Activated T-helper 2 cell treated with anti-CD3 and anti-CD28 coated beads, Interferon-gamma antibody, Interleukin-2, Interleukin-4, amounts not matched to agents 10 μg/mL and 5 μg/mL and 100 μg/mL, durations not matched to agents 14 hours and 24 hours and 36 hours (primary cell): ENCODE results near the gene ARL3. TPM values are rescaled to one million over a fixed set of nuclear protein-coding genes. Genes with fewer than 3 reads are reported as not detected.
"Not testable (repeated sequence)": the region's sequence is repeated elsewhere in the genome, so short reads cannot be mapped to it uniquely, and the experiment has no call there.

Source experiments
- DNase-seq: peaks from one replicate; pipeline ENCODE4 v3.0.0; 2021; ENCODE audit warnings: low spot score
- H3K27ac Mint-ChIP-seq: one replicate; pipeline ENCODE4 v1.8.0; 2021; ENCODE audit warnings: mixed read lengths
- H3K27me3 Mint-ChIP-seq: one replicate; pipeline ENCODE4 v1.8.0; 2021; ENCODE audit warnings: low read depth, mixed read lengths
- H3K36me3 Mint-ChIP-seq: one replicate; pipeline ENCODE4 v1.8.0; 2021; ENCODE audit warnings: low read depth, mixed read lengths
- H3K4me1 Mint-ChIP-seq: one replicate; pipeline ENCODE4 v1.8.0; 2021; ENCODE audit warnings: low read depth, mixed read lengths
- H3K4me3 Mint-ChIP-seq: one replicate; pipeline ENCODE4 v1.8.0; 2021; ENCODE audit warnings: low read depth, mild to moderate bottlenecking, moderate library complexity, mixed read lengths
- H3K9me3 Mint-ChIP-seq: one replicate; pipeline ENCODE4 v1.8.0; 2021; ENCODE audit warnings: mixed read lengths
- intact Hi-C: fragments of 100-400 bp; cut with micrococcal nuclease; formaldehyde crosslinking; loops from one replicate; pipeline ENCODE4 v1.15.1; 2023
- total RNA-seq: library from RNA; stranded (reverse); gene quantifications from 2 replicates; pipeline ENCODE4 v1.2.3, GENCODE V29; 2022

The ARL3 gene
- total RNA-seq, 1 donor from 2014 or later, result 12.2 TPM

DNA sequence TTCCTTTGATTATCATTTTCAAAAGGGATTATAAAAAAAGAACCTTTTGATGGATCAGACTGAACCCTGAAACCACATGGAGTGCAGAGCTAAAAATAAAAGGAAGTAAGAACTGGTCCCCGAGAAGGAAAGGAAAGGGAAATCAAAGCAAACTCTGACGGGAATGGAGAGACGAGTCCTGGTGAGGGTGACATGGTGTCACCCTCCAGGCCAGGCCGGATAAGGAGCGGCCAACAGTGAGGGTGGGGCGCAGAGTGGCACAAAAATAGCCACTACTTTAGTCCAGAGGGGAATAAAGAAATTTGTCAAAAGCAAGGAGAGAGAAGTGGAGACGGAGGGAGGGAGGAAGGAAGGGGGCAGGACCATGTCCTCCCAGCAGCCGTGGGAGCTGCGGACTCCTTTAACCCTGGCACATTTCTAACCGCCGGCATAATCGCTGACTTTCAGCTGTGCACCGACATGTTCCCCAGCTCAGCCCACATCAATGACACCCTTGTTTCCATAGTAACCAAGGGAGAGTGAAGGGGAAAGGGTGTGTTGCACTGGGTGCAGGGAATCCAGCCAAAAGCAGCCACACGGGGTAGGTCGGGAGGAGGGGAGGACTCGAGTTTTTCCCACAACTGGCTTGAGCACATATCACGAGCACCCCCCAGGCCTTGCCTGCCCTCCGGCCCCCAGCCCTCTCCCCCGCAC lies 40.2 kb downstream of the ARL3 start:
- intact Hi-C loops, result loop anchor here (2.0 to 5.0 kb wide), 2 partner anchors 27 to 38 kb away; partner anchors contain the start of genes ARL3 and SFXN2
- peak; percentile 66 for DNase-seq
- H3K9me3 Mint-ChIP-seq, result no peaks in the 10 kb centered on the region
- peak overlapping the region; percentile 70 for H3K4me3 Mint-ChIP-seq
- H3K4me1 Mint-ChIP-seq, result peaks cover 30% of the 10 kb centered on the region
- H3K27me3 Mint-ChIP-seq, result no peaks in the 10 kb centered on the region
- peak overlapping the region; percentile 69 for H3K27ac Mint-ChIP-seq
- peaks cover 6% of the 10 kb centered on the region for H3K36me3 Mint-ChIP-seq

DNA sequence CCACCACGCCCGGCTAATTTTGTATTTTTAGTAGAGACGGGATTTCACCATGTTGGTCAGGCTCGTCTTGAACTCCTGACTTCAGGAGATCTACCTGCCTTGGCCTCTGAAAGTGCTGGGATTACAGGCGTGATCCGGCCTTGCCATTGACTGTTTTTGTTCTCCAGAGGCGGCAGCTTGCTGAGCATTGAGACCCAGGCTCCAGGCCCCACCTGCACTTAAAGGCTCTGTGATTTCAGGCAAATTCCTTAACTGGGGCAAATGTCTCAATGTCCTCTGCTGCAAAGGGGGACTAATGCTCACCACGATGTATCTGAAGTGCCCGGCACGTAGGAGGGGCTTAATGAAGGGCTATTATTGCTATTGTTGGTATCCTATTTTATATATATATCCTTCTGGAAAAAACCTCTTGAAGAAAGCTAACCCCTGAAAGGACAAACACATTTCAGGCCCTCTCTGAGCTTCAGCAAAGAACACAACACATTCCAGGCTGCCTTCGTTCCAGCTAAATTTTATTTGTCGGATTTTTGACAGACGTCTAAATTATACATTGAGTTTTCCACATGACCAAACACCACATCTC lies 40.9 kb downstream of the ARL3 start:
- Mint-ChIP-seq H3K9me3 (no peaks in the 10 kb centered on the region), H3K4me1 (peaks cover 28% of the 10 kb centered on the region), H3K36me3 (peaks cover 4% of the 10 kb centered on the region), H3K27me3 (no peaks in the 10 kb centered on the region), H3K4me3 (peak overlapping the region; percentile 70), H3K27ac (peak overlapping the region; percentile 69)
- no peak for DNase-seq
- intact Hi-C loops, result loop anchor here (5.0 kb wide), 1 partner anchor 39 kb away; the partner anchor contains the start of genes ARL3 and SFXN2

DNA sequence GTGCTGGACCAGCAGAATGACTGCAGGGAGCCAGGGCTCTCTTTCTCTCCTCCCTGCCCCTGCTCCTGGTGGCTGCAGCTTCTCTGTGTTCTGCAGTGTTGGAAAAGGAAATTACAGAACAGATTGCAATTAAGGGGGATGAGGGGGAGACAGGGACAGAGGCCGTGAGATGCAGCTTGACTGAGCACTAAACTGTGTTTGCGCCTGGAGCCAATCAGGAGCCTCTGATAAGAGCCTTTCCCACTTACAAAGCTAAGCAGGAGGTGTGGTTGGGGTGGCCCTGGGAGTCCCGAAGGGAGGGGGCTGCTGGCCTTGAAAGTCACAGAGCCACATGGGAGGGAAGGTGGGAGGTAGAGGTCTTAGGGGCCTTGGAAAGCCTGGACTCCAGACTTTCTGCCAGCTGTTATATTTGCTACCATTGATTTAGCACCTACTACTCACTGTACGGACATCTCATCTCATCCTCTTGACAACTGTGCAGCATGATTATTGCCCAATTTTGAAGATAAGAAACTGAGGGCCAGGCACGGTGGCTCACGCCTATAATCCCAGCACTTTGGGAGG lies 43.2 kb downstream of the ARL3 start:
- DNase-seq, result no peak
- intact Hi-C loops, result loop anchor here (5.0 kb wide), 1 partner anchor 41 kb away; the partner anchor contains the start of genes ARL3 and SFXN2
- Mint-ChIP-seq H3K36me3 (no peaks in the 10 kb centered on the region), H3K27me3 (no peaks in the 10 kb centered on the region), H3K4me1 (peaks cover 27% of the 10 kb centered on the region), H3K27ac (no peak overlapping the region), H3K4me3 (no peak overlapping the region), H3K9me3 (no peaks in the 10 kb centered on the region)

DNA sequence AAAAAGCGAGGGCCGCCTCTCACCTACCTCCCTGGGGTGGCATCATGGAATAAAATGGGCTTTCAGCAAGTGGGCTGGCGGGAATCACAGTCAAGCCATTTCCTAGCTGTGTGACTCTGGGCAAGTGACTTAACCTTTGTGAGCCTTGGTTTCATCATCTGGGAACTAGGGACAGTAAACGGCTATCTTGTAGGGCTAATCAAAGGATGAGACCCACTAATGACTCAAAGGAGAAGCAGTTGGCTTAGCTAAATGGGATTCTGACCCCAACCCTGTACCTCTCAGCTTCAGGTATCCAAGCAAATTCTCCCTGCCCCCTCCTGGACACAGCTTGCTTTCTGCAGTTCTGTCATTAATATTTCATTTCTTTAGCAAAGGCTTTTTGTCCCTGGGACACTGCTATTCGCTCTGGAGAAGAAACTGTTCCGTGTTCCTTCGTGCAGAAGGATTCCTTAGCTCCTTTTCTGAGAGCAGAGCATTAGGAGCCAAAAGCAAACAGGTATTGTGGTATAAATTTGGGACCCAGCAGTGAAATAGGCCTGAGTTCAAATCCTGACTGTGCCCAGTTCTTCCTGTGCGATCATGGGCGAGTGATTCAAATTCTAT lies 44.0 kb downstream of the ARL3 start:
- no peak overlapping the region for H3K27ac Mint-ChIP-seq
- H3K36me3 Mint-ChIP-seq, result no peaks in the 10 kb centered on the region
- peaks cover 22% of the 10 kb centered on the region for H3K4me1 Mint-ChIP-seq
- intact Hi-C loops, result loop anchor here (5.0 kb wide), 1 partner anchor 42 kb away; the partner anchor contains the start of genes ARL3 and SFXN2
- no peak overlapping the region for H3K4me3 Mint-ChIP-seq
- no peaks in the 10 kb centered on the region for H3K27me3 Mint-ChIP-seq
- H3K9me3 Mint-ChIP-seq, result no peaks in the 10 kb centered on the region
- DNase-seq, result no peak

DNA sequence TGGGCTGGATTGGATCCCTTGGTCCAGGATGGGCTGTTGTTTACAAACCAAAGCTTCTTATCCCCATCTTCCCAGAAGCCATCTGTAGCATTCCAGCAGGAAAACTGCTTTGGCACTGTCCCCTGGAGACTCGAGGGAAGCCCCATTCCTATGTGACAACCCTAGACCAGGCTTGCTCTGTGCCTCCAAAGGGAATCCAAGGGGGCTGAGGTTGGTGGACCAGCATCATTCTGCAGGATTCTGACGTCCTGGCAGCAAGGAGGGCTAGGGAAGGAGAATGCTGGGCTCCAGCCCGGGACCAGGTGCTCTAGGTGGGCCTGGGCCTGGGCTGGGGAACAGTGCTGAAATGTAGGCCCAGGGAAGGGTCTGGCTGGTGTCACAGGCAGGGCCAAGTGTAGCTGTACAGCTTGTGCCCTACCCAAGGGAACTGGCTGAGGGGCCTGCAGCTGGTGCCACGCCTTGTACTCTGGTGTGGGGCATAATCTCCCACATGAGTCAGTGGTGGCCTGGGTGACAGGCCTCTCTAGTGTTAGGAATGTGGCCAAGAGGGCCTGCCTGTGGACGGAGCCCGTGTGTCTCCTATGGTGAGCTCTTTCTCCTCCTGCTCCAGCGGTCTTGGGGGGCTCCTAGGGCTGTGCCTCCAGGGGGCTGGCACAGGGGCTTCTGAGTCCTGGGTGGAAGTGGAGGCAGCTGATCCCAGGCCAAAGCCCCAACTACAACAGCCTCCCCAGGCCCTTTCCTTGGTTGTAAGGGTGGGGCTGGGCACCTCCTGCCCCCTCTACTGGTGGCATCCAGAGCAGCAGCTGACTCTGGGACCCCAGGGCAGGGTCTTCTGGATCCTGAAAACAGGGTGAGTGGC lies 44.8 kb downstream of the ARL3 start:
- peaks cover 15% of the 10 kb centered on the region for H3K4me1 Mint-ChIP-seq
- no peak overlapping the region for H3K4me3 Mint-ChIP-seq
- H3K27me3 Mint-ChIP-seq, result no peaks in the 10 kb centered on the region
- no peaks in the 10 kb centered on the region for H3K9me3 Mint-ChIP-seq
- no peak overlapping the region for H3K27ac Mint-ChIP-seq
- intact Hi-C loops, result loop anchor here (5.0 kb wide), 1 partner anchor 43 kb away; the partner anchor contains the start of genes ARL3 and SFXN2
- H3K36me3 Mint-ChIP-seq, result no peaks in the 10 kb centered on the region
- no peak for DNase-seq

DNA sequence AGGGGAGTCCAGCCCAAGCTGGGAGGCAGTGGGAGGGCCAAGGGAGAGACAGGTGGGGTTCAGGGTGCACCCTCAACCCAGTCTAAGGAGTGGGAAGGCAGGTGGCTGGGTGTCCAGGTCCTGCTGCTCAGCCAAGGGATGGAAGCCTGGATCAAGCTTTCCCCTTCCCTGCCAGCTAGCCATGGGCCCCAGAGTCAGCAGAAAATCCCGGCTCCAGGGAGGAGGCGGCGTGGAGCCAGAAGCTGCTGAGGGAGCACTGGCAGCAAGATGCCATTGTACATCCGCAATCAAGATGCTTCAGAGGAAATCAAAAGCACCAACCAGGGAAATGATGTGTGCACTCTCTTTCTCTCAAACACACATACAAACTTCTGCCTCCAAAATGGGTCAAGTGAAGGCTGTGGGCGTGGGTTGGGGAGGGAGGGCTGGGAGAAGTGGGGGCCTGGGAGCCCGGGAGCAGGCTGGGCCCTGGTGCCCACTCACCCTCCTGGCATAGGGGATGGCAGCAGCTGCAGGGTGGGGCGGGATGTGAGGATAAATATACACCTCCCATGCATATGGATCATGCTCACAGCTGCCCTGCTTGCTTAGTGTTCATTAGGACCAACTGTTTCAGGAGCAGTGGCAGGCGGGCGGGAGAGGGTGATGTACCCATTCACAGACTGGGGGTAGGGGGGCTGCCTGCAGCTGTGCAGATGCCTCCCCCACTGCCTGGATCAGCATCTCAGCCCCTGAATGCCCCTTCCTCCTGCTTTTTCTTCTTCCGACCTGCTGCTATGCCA lies 45.7 kb downstream of the ARL3 start:
- H3K4me3 Mint-ChIP-seq, result no peak overlapping the region

DNA sequence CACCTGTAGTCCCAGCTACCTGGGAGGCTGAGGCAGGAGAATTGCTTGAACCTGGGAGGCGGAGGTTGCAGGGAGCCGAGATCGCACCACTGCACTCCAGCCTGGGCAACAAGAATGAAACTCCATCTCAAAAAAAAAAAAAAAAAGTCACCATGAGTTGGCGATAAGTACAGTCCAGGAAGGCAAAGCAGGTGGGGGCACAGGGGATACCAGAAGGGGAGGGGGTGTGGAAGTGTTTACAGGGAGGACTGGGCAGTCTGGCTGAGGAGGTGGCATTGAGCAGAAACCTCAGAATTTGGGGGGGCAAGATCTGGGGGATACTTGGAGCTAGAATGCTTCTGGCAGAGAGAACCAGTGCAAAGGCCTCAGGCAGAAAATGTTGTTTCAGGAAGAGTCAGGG lies 46.8 kb downstream of the ARL3 start:
- H3K9me3 Mint-ChIP-seq, intact Hi-C loops, DNase-seq, H3K27me3 Mint-ChIP-seq, H3K27ac Mint-ChIP-seq, H3K4me3 Mint-ChIP-seq, H3K4me1 Mint-ChIP-seq, H3K36me3 Mint-ChIP-seq: not testable (repeated sequence)

More for the DNA sequence above, 45.7 kb downstream of the ARL3 start:
- Mint-ChIP-seq H3K27ac (no peak overlapping the region), H3K27me3 (no peaks in the 10 kb centered on the region), H3K9me3 (no peaks in the 10 kb centered on the region), H3K36me3 (no peaks in the 10 kb centered on the region), H3K4me1 (peaks cover 8% of the 10 kb centered on the region)
- intact Hi-C loops, result no loop called here
- no peak for DNase-seq

DNA sequence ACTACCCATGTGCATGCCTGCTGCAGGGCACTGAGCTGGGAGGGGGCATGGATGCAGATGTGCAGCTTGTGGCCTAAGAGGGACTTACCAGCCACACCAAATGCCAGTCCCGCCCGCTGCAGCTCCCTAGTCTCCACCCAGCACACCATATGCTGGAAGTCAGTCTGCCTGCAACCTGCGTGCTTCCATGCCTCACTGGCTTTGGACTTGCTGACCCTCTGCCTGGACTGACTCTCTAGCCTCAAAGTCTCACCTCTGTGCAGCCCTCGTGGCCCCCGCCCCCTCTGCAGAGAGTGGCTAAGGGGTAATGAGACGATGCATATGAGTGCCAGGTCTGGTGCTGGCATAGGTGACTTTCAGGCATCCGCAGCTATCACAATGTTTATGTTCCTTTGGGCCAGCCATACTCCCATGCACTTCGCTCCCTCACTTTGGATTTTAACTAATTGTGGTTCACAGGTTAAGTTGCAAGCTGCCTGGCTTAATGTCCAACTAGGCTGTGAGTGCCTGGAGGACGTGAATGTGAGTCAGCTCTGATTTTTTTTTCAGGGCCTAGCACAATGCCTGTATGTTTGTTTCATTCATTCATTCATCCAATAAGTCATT lies 48.2 kb downstream of the ARL3 start:
- Mint-ChIP-seq H3K27me3 (no peaks in the 10 kb centered on the region), H3K36me3 (no peaks in the 10 kb centered on the region), H3K27ac (no peak overlapping the region), H3K4me1 (peaks cover 18% of the 10 kb centered on the region), H3K9me3 (no peaks in the 10 kb centered on the region), H3K4me3 (no peak overlapping the region)
- intact Hi-C loops, result no loop called here
- no peak for DNase-seq

DNA sequence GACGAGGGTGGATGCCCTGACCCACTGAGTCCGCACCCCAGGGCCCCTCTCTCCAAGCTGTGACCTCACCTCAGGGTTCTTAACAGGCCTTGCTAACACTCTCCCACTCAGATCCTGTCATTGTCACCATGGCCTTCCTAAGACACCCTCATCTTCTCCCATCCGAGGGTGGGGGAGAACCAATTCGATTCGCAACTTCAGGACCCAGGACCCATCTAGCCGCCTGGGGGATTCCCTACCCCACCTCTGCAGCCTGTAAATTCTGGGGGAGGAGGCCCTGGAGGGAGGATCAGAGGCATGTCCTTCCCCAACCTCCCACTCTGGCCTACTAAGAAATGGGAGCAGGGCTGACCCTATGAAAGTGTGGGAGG lies 52.6 kb downstream of the ARL3 start:
- Mint-ChIP-seq H3K27me3 (no peaks in the 10 kb centered on the region), H3K4me3 (peak overlapping the region; percentile 63), H3K27ac (peak overlapping the region; percentile 90), H3K36me3 (peaks cover 21% of the 10 kb centered on the region), H3K4me1 (peaks cover 28% of the 10 kb centered on the region), H3K9me3 (no peaks in the 10 kb centered on the region)
- no peak for DNase-seq
- intact Hi-C loops, result loop anchor here (1.0 kb wide), 3 partner anchors 15 to 158 kb away; partner anchors contain the start of gene SUFU

DNA sequence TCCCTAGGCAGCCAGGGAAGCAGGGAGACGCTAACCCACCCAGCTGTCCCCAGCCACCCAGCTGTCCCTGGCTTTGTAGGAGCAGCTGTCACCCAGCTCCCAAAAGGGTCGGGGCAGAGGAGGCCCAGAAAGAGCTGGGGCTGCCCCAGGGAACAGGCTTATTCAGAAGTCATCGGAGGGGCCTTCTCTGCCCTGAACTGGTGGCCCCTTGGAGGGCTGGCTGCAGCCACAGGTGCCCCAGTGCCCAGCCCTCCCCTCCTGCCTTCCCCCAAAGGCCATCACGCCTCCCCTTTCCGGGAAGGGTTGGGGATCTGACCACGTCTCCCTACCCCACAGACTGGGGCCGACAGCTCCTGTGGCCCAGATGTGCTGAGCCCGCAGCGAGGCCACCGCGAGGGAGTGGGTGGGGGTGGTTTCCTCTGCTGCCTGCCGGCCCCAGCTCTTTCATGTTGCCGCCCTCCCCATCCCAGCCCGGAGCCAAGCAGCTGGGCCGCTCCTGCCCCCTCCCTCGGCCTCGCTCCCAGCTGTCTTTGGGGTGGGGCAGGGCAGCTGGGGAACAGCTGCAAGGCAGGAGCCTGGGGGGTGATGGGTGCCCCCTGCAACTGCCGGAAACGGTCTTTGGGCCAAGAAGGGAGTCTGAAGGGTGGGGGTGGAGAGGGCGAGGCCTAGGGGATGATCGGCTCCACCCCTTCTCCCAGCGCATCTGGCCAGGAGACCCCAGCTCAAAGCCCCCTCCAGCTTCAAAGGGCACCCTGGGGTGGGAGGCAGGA lies 53.1 kb downstream of the ARL3 start:
- peak; percentile 65 for DNase-seq
- H3K27me3 Mint-ChIP-seq, result no peaks in the 10 kb centered on the region
- peaks cover 28% of the 10 kb centered on the region for H3K4me1 Mint-ChIP-seq

DNA sequence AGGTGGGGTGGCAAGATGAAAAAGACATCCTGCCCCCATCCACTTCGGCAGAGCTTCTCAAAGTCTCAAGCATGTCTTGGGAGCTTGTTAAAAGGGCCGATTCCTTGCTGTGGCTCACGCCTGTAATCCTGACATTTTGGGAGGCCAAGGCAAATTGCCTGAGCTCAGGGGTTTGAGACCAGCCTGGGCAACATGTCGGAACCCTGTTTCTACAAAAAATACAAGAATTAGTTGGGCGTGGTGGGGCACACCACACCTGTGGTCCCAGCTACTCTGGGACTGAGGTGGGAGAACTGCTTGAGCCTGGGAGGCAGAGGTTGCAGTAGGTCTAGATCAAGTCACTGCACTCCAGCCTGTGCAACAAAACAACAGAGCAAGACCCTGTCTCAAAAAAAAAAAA lies 55.4 kb downstream of the ARL3 start:
- H3K4me3 Mint-ChIP-seq, result no peak overlapping the region
- H3K4me1 Mint-ChIP-seq, result peaks cover 32% of the 10 kb centered on the region
- peaks cover 45% of the 10 kb centered on the region for H3K36me3 Mint-ChIP-seq
- no peak for DNase-seq
- intact Hi-C loops, result no loop called here
- peak overlapping the region; percentile 57 for H3K27ac Mint-ChIP-seq
- H3K27me3 Mint-ChIP-seq, result no peaks in the 10 kb centered on the region
- H3K9me3 Mint-ChIP-seq, result no peaks in the 10 kb centered on the region

More for the DNA sequence above, 53.1 kb downstream of the ARL3 start:
- peak overlapping the region; percentile 63 for H3K4me3 Mint-ChIP-seq
- H3K36me3 Mint-ChIP-seq, result peaks cover 26% of the 10 kb centered on the region
- H3K27ac Mint-ChIP-seq, result peak overlapping the region; percentile 90
- H3K9me3 Mint-ChIP-seq, result no peaks in the 10 kb centered on the region
- intact Hi-C loops, result loop anchor here (1.0 kb wide), 3 partner anchors 15 to 158 kb away; partner anchors contain the start of gene SUFU
